ENCODE measurements around the gene ELOVL6. TPM values are rescaled to one million over a fixed set of nuclear protein-coding genes. Genes with fewer than 3 reads are reported as not detected.

ELOVL6 gene
- 12.7 and 12.8 TPM in 2 replicates for total RNA-seq

DNA sequence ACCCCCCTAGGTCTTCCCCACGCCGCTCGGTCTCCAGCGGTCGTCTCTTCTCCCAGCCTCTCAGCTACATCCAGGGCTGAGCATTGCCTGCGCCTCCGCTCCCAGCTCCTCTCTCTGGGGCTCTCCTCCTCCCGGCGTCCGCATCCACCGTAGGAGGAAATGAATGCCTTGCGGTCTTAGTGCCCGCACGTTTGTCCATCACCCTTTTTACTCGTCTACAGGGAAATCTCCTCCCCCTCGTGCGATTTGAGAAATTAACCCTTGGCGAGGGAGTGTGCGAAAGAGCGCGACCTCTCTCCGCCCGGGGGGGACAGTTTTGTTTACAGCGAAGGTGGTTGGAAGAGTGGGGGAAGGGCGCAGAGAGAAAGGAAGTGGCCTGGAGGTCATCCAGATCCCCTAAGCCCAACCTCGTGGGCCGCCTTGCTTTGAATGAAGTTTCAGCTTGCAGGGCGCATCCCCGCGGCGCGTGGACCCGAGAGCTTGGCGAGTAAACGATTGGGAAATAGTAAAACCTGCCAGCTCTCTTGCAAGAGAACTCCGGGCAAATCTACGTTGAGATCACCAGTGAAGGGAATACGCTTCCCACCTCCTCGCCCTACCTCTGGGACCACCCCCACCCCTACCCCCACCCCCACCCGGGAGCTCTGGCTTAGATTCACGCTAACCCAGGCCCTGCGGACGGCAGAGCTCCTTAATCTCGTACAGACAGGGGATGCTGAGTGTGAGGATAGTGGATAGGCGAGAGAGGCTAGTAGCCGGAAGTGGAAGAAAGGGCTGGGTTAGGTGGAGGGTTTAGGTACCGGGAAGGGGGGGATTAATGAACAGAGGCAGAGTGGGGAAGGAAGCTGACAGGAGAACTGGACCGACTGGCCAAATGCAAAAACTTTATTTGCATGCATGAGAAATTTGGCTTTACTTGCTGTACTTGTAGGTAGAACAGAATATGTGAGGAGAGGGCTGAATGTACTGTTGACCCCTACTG lies at the start of gene ELOVL6:
Gene ELOVL6 (minus strand): TSS at position 181 of the 982 bp plus-strand sequence. CDS start 280 bp downstream, outside the sequence.

All from aortic smooth muscle cell (primary cell).